Measurements from ENCODE around the gene DLGAP1. TPM values are rescaled to one million over a fixed set of nuclear protein-coding genes. Genes with fewer than 3 reads are reported as not detected.

DLGAP1 gene
- polyA plus RNA-seq, 4 donors: 0.22 to 0.47 TPM; not detected in 2

DNA sequence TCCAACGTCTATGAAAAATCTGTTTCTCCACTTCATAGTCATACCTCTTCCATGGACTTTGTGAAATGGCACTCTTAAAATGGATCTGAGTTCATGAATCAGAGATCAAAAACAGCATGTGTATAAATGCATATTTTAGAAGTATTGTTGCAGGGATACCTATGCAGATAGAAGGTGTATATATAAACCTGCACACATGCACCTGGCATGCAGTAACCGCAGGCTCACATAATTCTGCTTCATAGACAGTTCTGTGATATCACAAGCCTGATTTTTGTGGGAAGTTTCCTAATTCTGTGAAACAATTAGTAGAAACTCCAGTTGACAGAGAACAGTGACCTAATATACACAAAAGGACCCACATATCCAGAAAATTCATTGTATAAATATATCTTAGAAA is 583.4 kb downstream of the DLGAP1 start:
- Histone ChIP-seq H3K4me1 (ENCODE audit: control insufficient read depth in 3 of 3, insufficient read depth in 2 of 3, low read depth in 1 of 3, low read length in 2 of 3) (no peaks in the 10 kb centered on the region), H3K36me3 (ENCODE audit: control insufficient read depth in 3 of 3, insufficient read depth in 2 of 3, low read depth in 1 of 3, low read length in 3 of 3) (no peaks in the 10 kb centered on the region), H3K27me3 (ENCODE audit: control insufficient read depth in 3 of 3, insufficient read depth in 3 of 3, low read length in 3 of 3) (no peaks in the 10 kb centered on the region), H3K9me3 (ENCODE audit: control insufficient read depth in 2 of 2, insufficient read depth in 1 of 2, low read depth in 1 of 2, low read length in 1 of 2) (no peaks in the 10 kb centered on the region), H3K27ac (ENCODE audit: low read depth in 1 of 3, low read length in 2 of 3) (no peak overlapping the region), H3K4me3 (ENCODE audit: low read depth in 1 of 3, low read length in 3 of 3) (no peak overlapping the region)
- FAIRE-seq (no peak), DNase-seq (no peak)
- WGBS, 3 donors: 76 to 91% (median 82%) methylated on average over 2 of the region's 2 CpGs

DNA sequence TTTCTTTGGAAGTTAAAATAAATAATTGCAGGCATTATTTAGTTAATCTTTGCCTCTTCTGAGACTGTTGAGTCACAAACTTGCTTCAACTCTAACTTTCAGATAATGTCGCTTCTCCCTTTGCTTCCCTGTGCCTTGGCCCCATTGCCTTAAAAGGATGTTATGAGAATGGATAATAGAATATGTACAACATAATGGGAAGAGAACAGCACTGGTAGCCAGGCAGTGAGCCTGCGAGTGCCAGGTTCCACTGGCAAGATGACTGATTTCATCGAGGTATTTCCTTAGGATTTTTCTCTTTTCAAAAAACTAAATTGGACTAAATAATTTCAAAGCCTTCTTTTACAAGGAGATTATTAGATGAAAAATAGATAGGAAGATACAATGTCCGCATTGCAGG is 584.2 kb downstream of the DLGAP1 start:
- H3K4me1 ChIP-seq (ENCODE audit: control insufficient read depth in 3 of 3, insufficient read depth in 2 of 3, low read depth in 1 of 3, low read length in 2 of 3): no peaks in the 10 kb centered on the region
- no peak overlapping the region for H3K4me3 ChIP-seq (ENCODE audit: low read depth in 1 of 3, low read length in 3 of 3)
- no peak for DNase-seq
- no peak for FAIRE-seq
- no peaks in the 10 kb centered on the region for H3K36me3 ChIP-seq (ENCODE audit: control insufficient read depth in 3 of 3, insufficient read depth in 2 of 3, low read depth in 1 of 3, low read length in 3 of 3)
- WGBS, 3 donors: 82 to 89% (median 83%) methylated on average over 4 of the region's 4 CpGs
- H3K27me3 ChIP-seq (ENCODE audit: control insufficient read depth in 3 of 3, insufficient read depth in 3 of 3, low read length in 3 of 3): no peaks in the 10 kb centered on the region
- H3K27ac ChIP-seq (ENCODE audit: low read depth in 1 of 3, low read length in 2 of 3): no peak overlapping the region
- H3K9me3 ChIP-seq (ENCODE audit: control insufficient read depth in 2 of 2, insufficient read depth in 1 of 2, low read depth in 1 of 2, low read length in 1 of 2): no peaks in the 10 kb centered on the region

DNA sequence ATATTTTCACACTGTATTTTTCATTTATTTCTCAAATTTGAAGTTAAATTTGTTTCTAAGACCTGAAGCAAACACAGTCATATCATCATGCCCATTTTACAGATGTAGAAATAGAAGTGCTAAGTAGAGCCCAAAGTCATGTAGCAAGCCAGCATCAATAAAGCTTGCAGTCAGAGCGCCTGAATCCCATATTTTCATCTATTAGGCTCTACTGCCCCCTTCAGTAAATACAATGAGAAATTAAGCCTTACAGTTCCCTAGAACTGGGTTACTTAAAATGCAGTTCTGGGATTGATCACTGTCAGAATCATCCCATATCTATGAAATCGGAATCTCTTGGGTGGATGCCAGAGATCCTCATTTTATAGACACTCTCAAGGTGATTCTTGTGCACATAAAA is 585.3 kb downstream of the DLGAP1 start:
- no peaks in the 10 kb centered on the region for H3K4me1 ChIP-seq (ENCODE audit: control insufficient read depth in 3 of 3, insufficient read depth in 2 of 3, low read depth in 1 of 3, low read length in 2 of 3)
- H3K36me3 ChIP-seq (ENCODE audit: control insufficient read depth in 3 of 3, insufficient read depth in 2 of 3, low read depth in 1 of 3, low read length in 3 of 3): no peaks in the 10 kb centered on the region
- H3K27me3 ChIP-seq (ENCODE audit: control insufficient read depth in 3 of 3, insufficient read depth in 3 of 3, low read length in 3 of 3): no peaks in the 10 kb centered on the region
- H3K27ac ChIP-seq (ENCODE audit: low read depth in 1 of 3, low read length in 2 of 3): no peak overlapping the region
- no peak overlapping the region for H3K4me3 ChIP-seq (ENCODE audit: low read depth in 1 of 3, low read length in 3 of 3)
- 9 to 23% (median 14%) methylated on average over 2 of the region's 2 CpGs for WGBS, 3 donors
- no peaks in the 10 kb centered on the region for H3K9me3 ChIP-seq (ENCODE audit: control insufficient read depth in 2 of 2, insufficient read depth in 1 of 2, low read depth in 1 of 2, low read length in 1 of 2)
- peak; percentile 58 to 70 for DNase-seq
- FAIRE-seq: no peak

DNA sequence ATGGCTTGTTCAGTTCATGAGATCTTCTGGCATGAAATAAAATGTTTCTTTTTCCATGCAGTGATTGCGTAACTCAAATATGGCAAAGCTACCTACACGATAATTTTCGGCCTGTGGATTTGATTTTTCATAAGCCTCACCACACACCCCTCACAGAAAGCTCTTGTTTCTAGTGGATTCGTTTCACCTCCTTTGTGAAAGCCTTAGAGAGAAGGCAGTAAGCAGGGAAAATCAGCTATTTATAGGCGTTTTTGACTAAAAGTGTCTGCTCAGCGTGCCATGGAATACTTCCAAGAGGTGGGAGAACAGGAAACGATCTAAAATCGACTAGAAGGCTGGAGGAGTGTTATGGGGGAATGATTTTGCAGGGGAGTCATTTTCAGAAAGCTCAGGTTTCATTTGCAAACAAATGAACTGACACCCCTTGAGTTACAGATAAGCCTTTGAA is 587.2 kb downstream of the DLGAP1 start:
- WGBS, 3 donors: 57 to 68% (median 59%) methylated on average over 8 of the region's 8 CpGs
- Histone ChIP-seq H3K36me3 (ENCODE audit: control insufficient read depth in 3 of 3, insufficient read depth in 2 of 3, low read depth in 1 of 3, low read length in 3 of 3) (no peaks in the 10 kb centered on the region), H3K27me3 (ENCODE audit: control insufficient read depth in 3 of 3, insufficient read depth in 3 of 3, low read length in 3 of 3) (no peaks in the 10 kb centered on the region), H3K27ac (ENCODE audit: low read depth in 1 of 3, low read length in 2 of 3) (no peak overlapping the region), H3K4me1 (ENCODE audit: control insufficient read depth in 3 of 3, insufficient read depth in 2 of 3, low read depth in 1 of 3, low read length in 2 of 3) (no peaks in the 10 kb centered on the region), H3K9me3 (ENCODE audit: control insufficient read depth in 2 of 2, insufficient read depth in 1 of 2, low read depth in 1 of 2, low read length in 1 of 2) (no peaks in the 10 kb centered on the region), H3K4me3 (ENCODE audit: low read depth in 1 of 3, low read length in 3 of 3) (no peak overlapping the region)
- FAIRE-seq (no peak), DNase-seq (no peak)

DNA sequence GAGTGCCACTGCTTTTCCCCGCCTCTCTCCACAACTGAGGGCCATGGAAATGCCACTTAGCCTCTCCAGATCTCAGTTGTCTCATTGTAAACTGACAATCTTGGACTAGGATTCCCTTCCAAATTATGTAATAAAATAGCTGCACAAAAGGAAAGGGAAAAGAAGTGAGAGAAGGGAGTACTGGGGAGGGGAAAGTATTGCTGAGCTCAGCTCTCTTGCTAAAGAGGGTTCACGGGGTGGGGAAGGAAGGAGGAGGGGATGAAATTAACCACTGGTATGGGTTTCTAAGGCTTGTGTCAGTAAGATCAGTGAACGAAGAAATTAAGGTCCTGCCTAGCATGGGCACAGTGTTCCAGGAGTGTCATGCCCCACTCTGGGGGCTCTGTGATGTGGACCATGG is 587.9 kb downstream of the DLGAP1 start:
- Histone ChIP-seq H3K27ac (ENCODE audit: low read depth in 1 of 3, low read length in 2 of 3) (no peak overlapping the region), H3K36me3 (ENCODE audit: control insufficient read depth in 3 of 3, insufficient read depth in 2 of 3, low read depth in 1 of 3, low read length in 3 of 3) (no peaks in the 10 kb centered on the region), H3K9me3 (ENCODE audit: control insufficient read depth in 2 of 2, insufficient read depth in 1 of 2, low read depth in 1 of 2, low read length in 1 of 2) (no peaks in the 10 kb centered on the region), H3K27me3 (ENCODE audit: control insufficient read depth in 3 of 3, insufficient read depth in 3 of 3, low read length in 3 of 3) (no peaks in the 10 kb centered on the region), H3K4me3 (ENCODE audit: low read depth in 1 of 3, low read length in 3 of 3) (no peak overlapping the region), H3K4me1 (ENCODE audit: control insufficient read depth in 3 of 3, insufficient read depth in 2 of 3, low read depth in 1 of 3, low read length in 2 of 3) (no peaks in the 10 kb centered on the region)
- WGBS, 3 donors: 79 to 90% (median 87%) methylated on average over 3 of the region's 3 CpGs
- FAIRE-seq (no peak), DNase-seq (no peak)

DNA sequence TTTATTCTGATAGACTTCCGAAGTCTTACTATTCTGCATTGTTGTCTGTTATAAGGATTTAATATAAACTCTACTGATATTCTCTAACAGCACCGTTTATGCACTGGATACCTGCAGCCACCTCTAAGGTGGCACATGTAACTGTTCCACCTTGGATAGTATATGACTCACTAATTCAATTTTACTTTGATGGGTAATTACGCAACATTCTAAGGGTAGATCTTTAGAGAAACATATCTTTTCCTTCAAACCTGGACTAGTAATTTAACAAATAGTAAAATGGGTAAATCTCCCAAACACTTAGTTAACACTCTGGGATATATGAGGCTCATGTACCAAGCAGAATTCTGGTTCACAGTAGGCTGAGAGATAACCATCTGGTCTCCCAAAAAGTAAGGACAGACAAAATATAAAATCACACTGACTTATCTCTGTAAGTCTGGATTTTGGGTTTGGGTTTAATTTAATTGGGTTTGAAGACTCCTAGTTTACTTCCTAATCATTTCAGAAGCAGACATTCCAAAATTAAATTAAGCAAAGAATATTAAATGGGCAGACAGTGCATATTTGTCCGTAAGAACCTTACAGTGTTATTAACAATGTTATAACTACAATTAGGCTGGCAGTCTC is 590.3 kb downstream of the DLGAP1 start:
- Histone ChIP-seq H3K4me1 (ENCODE audit: control insufficient read depth in 3 of 3, insufficient read depth in 2 of 3, low read depth in 1 of 3, low read length in 2 of 3) (peaks cover 0 to 1% (median 0%) of the 10 kb centered on the region in 3 donors), H3K27me3 (ENCODE audit: control insufficient read depth in 3 of 3, insufficient read depth in 3 of 3, low read length in 3 of 3) (no peaks in the 10 kb centered on the region), H3K27ac (ENCODE audit: low read depth in 1 of 3, low read length in 2 of 3) (no peak overlapping the region), H3K4me3 (ENCODE audit: low read depth in 1 of 3, low read length in 3 of 3) (no peak overlapping the region), H3K9me3 (ENCODE audit: control insufficient read depth in 2 of 2, insufficient read depth in 1 of 2, low read depth in 1 of 2, low read length in 1 of 2) (no peaks in the 10 kb centered on the region), H3K36me3 (ENCODE audit: control insufficient read depth in 3 of 3, insufficient read depth in 2 of 3, low read depth in 1 of 3, low read length in 3 of 3) (no peaks in the 10 kb centered on the region)
- FAIRE-seq: no peak
- 85 to 89% (median 87%) methylated on average over 4 of the region's 4 CpGs for WGBS, 3 donors
- no peak for DNase-seq

DNA sequence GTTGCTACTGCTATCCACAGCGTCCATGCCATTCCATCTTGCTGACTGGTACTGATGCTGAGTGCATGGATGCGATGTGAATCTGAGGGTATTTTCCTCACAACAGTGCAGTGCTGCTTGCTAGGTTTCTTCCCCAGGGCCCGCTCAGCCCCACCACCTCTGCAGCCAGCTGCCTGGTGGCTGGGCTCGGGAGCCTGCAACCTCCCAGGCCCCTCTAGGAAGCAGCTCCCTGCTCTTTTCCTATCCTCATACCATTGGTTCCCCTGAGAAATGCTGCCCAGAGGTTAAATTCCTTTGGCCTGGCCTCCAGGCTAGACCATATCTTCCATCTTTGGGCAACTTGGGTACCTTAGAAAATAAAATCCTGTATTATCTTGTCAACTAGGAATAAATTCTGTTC is 591.5 kb downstream of the DLGAP1 start:
- DNase-seq (no peak), FAIRE-seq (no peak)
- no peak overlapping the region for H3K4me3 ChIP-seq (ENCODE audit: low read depth in 1 of 3, low read length in 3 of 3)
- WGBS, 3 donors: 69 to 83% (median 74%) methylated on average over 4 of the region's 4 CpGs
- H3K27me3 ChIP-seq (ENCODE audit: control insufficient read depth in 3 of 3, insufficient read depth in 3 of 3, low read length in 3 of 3): no peaks in the 10 kb centered on the region
- H3K4me1 ChIP-seq (ENCODE audit: control insufficient read depth in 3 of 3, insufficient read depth in 2 of 3, low read depth in 1 of 3, low read length in 2 of 3): peaks cover 0 to 1% (median 0%) of the 10 kb centered on the region in 3 donors
- H3K9me3 ChIP-seq (ENCODE audit: control insufficient read depth in 2 of 2, insufficient read depth in 1 of 2, low read depth in 1 of 2, low read length in 1 of 2): no peaks in the 10 kb centered on the region
- H3K27ac ChIP-seq (ENCODE audit: low read depth in 1 of 3, low read length in 2 of 3): no peak overlapping the region
- H3K36me3 ChIP-seq (ENCODE audit: control insufficient read depth in 3 of 3, insufficient read depth in 2 of 3, low read depth in 1 of 3, low read length in 3 of 3): no peaks in the 10 kb centered on the region

DNA sequence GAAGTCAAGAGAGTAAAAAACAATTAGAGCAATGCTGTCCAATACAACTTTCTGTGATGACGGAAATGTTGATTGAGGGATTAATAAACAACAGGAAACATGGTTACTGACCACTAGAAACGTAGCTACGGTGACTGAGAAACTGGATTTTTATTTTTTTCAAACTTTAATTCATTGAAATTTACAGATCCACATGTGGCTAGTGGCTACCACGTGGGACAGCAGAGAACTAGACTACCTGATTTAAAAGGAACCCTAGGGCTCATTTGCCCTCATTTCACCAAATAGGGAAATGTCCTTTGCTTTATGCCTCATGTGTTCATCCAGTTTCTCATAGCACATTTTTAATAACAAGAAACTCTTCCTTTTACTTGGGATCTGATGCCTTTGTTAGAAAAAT is 592.1 kb downstream of the DLGAP1 start:
- Histone ChIP-seq H3K9me3 (ENCODE audit: control insufficient read depth in 2 of 2, insufficient read depth in 1 of 2, low read depth in 1 of 2, low read length in 1 of 2) (no peaks in the 10 kb centered on the region), H3K4me1 (ENCODE audit: control insufficient read depth in 3 of 3, insufficient read depth in 2 of 3, low read depth in 1 of 3, low read length in 2 of 3) (peaks cover 0 to 1% (median 0%) of the 10 kb centered on the region in 3 donors), H3K36me3 (ENCODE audit: control insufficient read depth in 3 of 3, insufficient read depth in 2 of 3, low read depth in 1 of 3, low read length in 3 of 3) (no peaks in the 10 kb centered on the region), H3K27ac (ENCODE audit: low read depth in 1 of 3, low read length in 2 of 3) (no peak overlapping the region), H3K27me3 (ENCODE audit: control insufficient read depth in 3 of 3, insufficient read depth in 3 of 3, low read length in 3 of 3) (no peaks in the 10 kb centered on the region), H3K4me3 (ENCODE audit: low read depth in 1 of 3, low read length in 3 of 3) (no peak overlapping the region)
- FAIRE-seq (no peak), DNase-seq (no peak)
- 70 to 89% (median 73%) methylated on average over 4 of the region's 4 CpGs for WGBS, 3 donors

DNA sequence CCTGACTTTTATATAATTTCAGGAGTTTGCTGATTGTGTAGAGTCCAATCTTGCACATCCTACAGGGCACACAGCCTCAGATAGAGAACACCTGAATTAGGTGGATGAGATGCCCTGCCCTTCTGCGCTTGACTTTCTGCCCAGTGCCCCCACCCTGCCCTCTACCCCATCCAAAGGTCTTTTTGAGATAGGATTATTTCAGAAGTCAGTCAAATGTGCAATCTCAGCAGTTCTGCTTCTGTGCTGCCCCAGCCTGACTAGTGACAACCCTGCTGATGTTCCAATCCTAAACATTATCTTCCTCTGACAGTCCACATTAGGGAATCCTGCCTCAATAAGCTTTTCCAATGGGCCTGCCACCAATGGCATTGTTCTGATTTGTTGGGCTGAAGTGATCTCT is 593.6 kb downstream of the DLGAP1 start:
- FAIRE-seq: no peak
- WGBS, 3 donors: 22 to 71% (median 65%) methylated on average over 1 of the region's 1 CpG
- H3K4me1 ChIP-seq (ENCODE audit: control insufficient read depth in 3 of 3, insufficient read depth in 2 of 3, low read depth in 1 of 3, low read length in 2 of 3): peaks cover 0 to 1% (median 0%) of the 10 kb centered on the region in 3 donors
- DNase-seq: peak; percentile 31 to 68
- no peaks in the 10 kb centered on the region for H3K9me3 ChIP-seq (ENCODE audit: control insufficient read depth in 2 of 2, insufficient read depth in 1 of 2, low read depth in 1 of 2, low read length in 1 of 2)
- H3K36me3 ChIP-seq (ENCODE audit: control insufficient read depth in 3 of 3, insufficient read depth in 2 of 3, low read depth in 1 of 3, low read length in 3 of 3): no peaks in the 10 kb centered on the region
- H3K27me3 ChIP-seq (ENCODE audit: control insufficient read depth in 3 of 3, insufficient read depth in 3 of 3, low read length in 3 of 3): no peaks in the 10 kb centered on the region
- no peak overlapping the region for H3K27ac ChIP-seq (ENCODE audit: low read depth in 1 of 3, low read length in 2 of 3)
- H3K4me3 ChIP-seq (ENCODE audit: low read depth in 1 of 3, low read length in 3 of 3): no peak overlapping the region
